T-cell (primary cell): ENCODE results near the gene SLC43A1. TPM values are rescaled to one million over a fixed set of nuclear protein-coding genes. Genes with fewer than 3 reads are reported as not detected.

Experiments
- ATAC-seq, 4 experiments: fragments of 200-7000 bp in 3 of 4; fragments of 150-1000 bp in 1 of 4; cut with Tn5 transposase; replicated peaks in 1 of 4; 1 replicate in 3 of 4; 2 replicates in 1 of 4; pipeline ENCODE4 v1.10.0; 2021; ENCODE audit warnings: moderate library complexity in 3 of 4, mild to moderate bottlenecking in 2 of 4, moderate number of reproducible peaks in 1 of 4
- CTCF ChIA-PET, 2 donors: fragments of 300-600 bp; sonication (Branson Sonifier 250); formaldehyde crosslinking; loops; one replicate each; lab custom pipeline; 2022; ENCODE audit warnings: antibody characterized with exemption in 2 of 2; lab: Charles Lee
- POLR2A ChIA-PET, 2 donors: fragments of 300-600 bp; sonication (Branson Sonifier 250); formaldehyde crosslinking; loops; one replicate each; lab custom pipeline; 2022; ENCODE audit warnings: antibody characterized with exemption in 2 of 2; lab: Charles Lee
- DNase-seq, 35 experiments: peaks; one replicate each; pipeline versions ENCODE4 v3.0.0 to v3.0.0-alpha.2; 2013 to 2023
- H3K27ac ChIP-seq: one replicate; pipeline ENCODE4 v1.5.1; 2013; ENCODE audit warnings: low read length
- H3K27me3 ChIP-seq, 2 experiments: replicated peaks in 1 of 2; 1 replicate in 1 of 2; 2 replicates in 1 of 2; pipeline versions ENCODE4 v1.6.1 to v1.7.0; 2013; ENCODE audit warnings: low read length in 1 of 2, mixed read lengths in 1 of 2; ENCODE audit not compliant: control insufficient read depth in 2 of 2, insufficient read depth in 2 of 2; ENCODE audit errors: extremely low read depth in 1 of 2
- H3K36me3 ChIP-seq, 2 donors: 1 replicate in 1 of 2; 2 replicates in 1 of 2; pipeline versions ENCODE4 v1.6.1 to v1.7.0; 2013; ENCODE audit warnings: low read length in 1 of 2; ENCODE audit not compliant: control insufficient read depth in 2 of 2, insufficient read depth in 1 of 2; ENCODE audit errors: extremely low read depth in 1 of 2
- H3K4me1 ChIP-seq, 2 experiments: 1 replicate in 1 of 2; 2 replicates in 1 of 2; pipeline versions ENCODE4 v1.6.1 to v1.7.0; 2013; ENCODE audit warnings: low read length in 2 of 2, mixed read lengths in 1 of 2; ENCODE audit not compliant: insufficient read depth in 2 of 2, control insufficient read depth in 1 of 2; ENCODE audit errors: extremely low read depth in 1 of 2
- H3K4me3 ChIP-seq, 2 donors: 1 replicate in 1 of 2; 2 replicates in 1 of 2; pipeline versions ENCODE4 v1.5.1 to v1.7.0; 2013; ENCODE audit warnings: mild to moderate bottlenecking in 2 of 2, low read length in 1 of 2, moderate library complexity in 1 of 2; ENCODE audit not compliant: control insufficient read depth in 1 of 2; ENCODE audit errors: extremely low read depth in 1 of 2
- H3K9me3 ChIP-seq: 2 replicates; pipeline ENCODE4 v1.7.0; 2013
- H3K27ac Mint-ChIP-seq, 2 donors: one replicate each; pipeline ENCODE4 v1.8.0; 2020 to 2021; ENCODE audit warnings: mild to moderate bottlenecking in 2 of 2, mixed read lengths in 2 of 2
- H3K27me3 Mint-ChIP-seq, 2 donors: one replicate each; pipeline ENCODE4 v1.8.0; 2021 to 2022; ENCODE audit warnings: mixed read lengths in 2 of 2
- H3K36me3 Mint-ChIP-seq: one replicate; pipeline ENCODE4 v1.8.0; 2021; ENCODE audit warnings: mixed read lengths
- H3K4me1 Mint-ChIP-seq, 3 donors: one replicate each; pipeline ENCODE4 v1.8.0; 2020 to 2022; ENCODE audit warnings: mixed read lengths in 3 of 3, mild to moderate bottlenecking in 1 of 3
- H3K4me3 Mint-ChIP-seq, 3 donors: one replicate each; pipeline ENCODE4 v1.8.0; 2020 to 2022; ENCODE audit warnings: mild to moderate bottlenecking in 3 of 3, mixed read lengths in 3 of 3, moderate library complexity in 3 of 3
- H3K9me3 Mint-ChIP-seq, 3 donors: one replicate each; pipeline ENCODE4 v1.8.0; 2020 to 2022; ENCODE audit warnings: mixed read lengths in 3 of 3
- WGBS: methylation state at CpG from one replicate; pipeline ENCODE4 v1.1.5; 2013; ENCODE audit warnings: missing lambda C conversion rate; ENCODE audit not compliant: insufficient coverage; 5-methylcytosine and 5-hydroxymethylcytosine counted together
- total RNA-seq, 35 experiments: library from RNA in 6 of 35; stranded (reverse) in 6 of 35; fragments of 120-200 nt in 1 of 35; gene quantifications; one replicate each; pipeline versions ENCODE4 v1.2.1 to v1.2.4 and lab custom pipeline; 2013 to 2026

Gene SLC43A1
- total RNA-seq, 5 donors from 2014 or later (not counting 1 experiment from before 2014, with no cell fraction given) = 8.8 to 31.6 (median 25.1) TPM

GRCh38 chr11:57523419-57523818 is 7.9 kb upstream of the SLC43A1 start:
- Mint-ChIP-seq H3K36me3 (peaks cover 1% of the 10 kb centered on the region), H3K4me3 (no peak overlapping the region), H3K27ac (no peak overlapping the region), H3K27me3 (no peaks in the 10 kb centered on the region), H3K9me3 (no peaks in the 10 kb centered on the region), H3K4me1 (peaks cover 9 to 14% (median 11%) of the 10 kb centered on the region in 3 donors)
- DNase-seq (no peak), ATAC-seq (no peak)
- peaks cover 0 to 3% of the 10 kb centered on the region in 2 experiments for H3K4me1 ChIP-seq
- no peaks in the 10 kb centered on the region for H3K9me3 ChIP-seq
- POLR2A ChIA-PET = no interaction called here
- no peaks in the 10 kb centered on the region for H3K27me3 ChIP-seq
- no peak overlapping the region for H3K4me3 ChIP-seq
- CTCF ChIA-PET = interaction anchor here (0.7 to 7.9 kb wide), 4 partner anchors 30 to 994 kb away, joined by 5 to 126 read pairs (median 68); no protein-coding TSS in a partner anchor
- no peak overlapping the region for H3K27ac ChIP-seq
- 94% methylated on average over 4 of the region's 4 CpGs for WGBS
- peaks cover 0 to 4% of the 10 kb centered on the region in 2 donors for H3K36me3 ChIP-seq

DNA sequence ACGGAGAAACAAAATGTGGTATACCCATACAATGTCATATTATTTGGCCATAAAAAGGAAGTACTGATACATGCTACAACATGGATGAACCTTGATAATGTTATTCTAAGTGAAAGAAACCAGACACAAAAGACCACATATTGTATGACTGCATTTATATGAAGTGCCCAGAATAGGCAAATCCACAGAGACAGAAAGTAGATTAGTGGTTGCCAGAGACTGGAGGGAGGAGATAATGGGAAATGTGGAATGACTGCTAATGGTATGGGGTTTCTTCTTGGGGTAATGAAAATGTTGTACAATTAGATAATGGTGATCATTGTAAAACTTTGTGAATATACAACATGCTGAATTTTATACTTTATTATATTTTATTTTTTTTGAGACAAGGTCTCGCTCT is 5.6 kb upstream of the SLC43A1 start:
- no peaks in the 10 kb centered on the region for H3K27me3 Mint-ChIP-seq
- no peak overlapping the region for H3K27ac Mint-ChIP-seq
- Histone ChIP-seq H3K36me3 (no peaks in the 10 kb centered on the region), H3K4me3 (no peak overlapping the region), H3K27ac (no peak overlapping the region), H3K27me3 (no peaks in the 10 kb centered on the region), H3K4me1 (peaks cover under 1% of the 10 kb centered on the region in 2 experiments), H3K9me3 (no peaks in the 10 kb centered on the region)
- DNase-seq (no peak), ATAC-seq (no peak)
- H3K36me3 Mint-ChIP-seq = no peaks in the 10 kb centered on the region
- no CpG with 5 or more reads among the region's 2 CpGs for WGBS
- ChIA-PET CTCF (interaction anchor here (0.8 to 3.3 kb wide), 3 partner anchors 9 to 28 kb away, joined by 3 to 8 read pairs (median 7); partner anchors contain the start of gene TIMM10 (in 1 of the 2)), POLR2A (no interaction called here)
- no peaks in the 10 kb centered on the region for H3K9me3 Mint-ChIP-seq
- no peak overlapping the region for H3K4me3 Mint-ChIP-seq
- peaks cover 2% of the 10 kb centered on the region in 3 donors for H3K4me1 Mint-ChIP-seq

- no peak for DNase-seq
- H3K4me1 ChIP-seq = peaks cover 3 to 25% of the 10 kb centered on the region in 2 experiments
- no peaks in the 10 kb centered on the region for H3K27me3 ChIP-seq
- no peaks in the 10 kb centered on the region for H3K27me3 Mint-ChIP-seq
- peak in 2 of 4 experiments; percentile 2 to 3 for ATAC-seq
- H3K36me3 ChIP-seq = no peaks in the 10 kb centered on the region
- no peaks in the 10 kb centered on the region for H3K9me3 ChIP-seq
- peak overlapping the region; percentile 96 to 98 (median 98) for H3K4me3 Mint-ChIP-seq
- WGBS = no CpG with 5 or more reads among the region's 5 CpGs
- no peaks in the 10 kb centered on the region for H3K9me3 Mint-ChIP-seq
- no peaks in the 10 kb centered on the region for H3K36me3 Mint-ChIP-seq
- H3K27ac Mint-ChIP-seq = peak overlapping the region; percentile 32 to 73
- H3K27ac ChIP-seq = no peak overlapping the region
- ChIA-PET POLR2A (no interaction called here), CTCF (interaction anchor here (0.5 to 4.2 kb wide), 9 partner anchors 8 to 128 kb away, joined by 4 to 23 read pairs (median 4); partner anchors contain the start of gene RTN4RL2 (in 1 of the 2))
- peak overlapping the region; percentile 85 to 94 for H3K4me3 ChIP-seq
- peaks cover 28 to 32% (median 31%) of the 10 kb centered on the region in 3 donors for H3K4me1 Mint-ChIP-seq
Measured at GRCh38 chr11:57516061-57516443, 550 bp upstream of the SLC43A1 start.

- Histone ChIP-seq H3K4me1 (peaks cover 3 to 25% of the 10 kb centered on the region in 2 experiments), H3K27me3 (no peaks in the 10 kb centered on the region), H3K27ac (peak overlapping the region; percentile 56), H3K4me3 (peak overlapping the region; percentile 85 to 94), H3K9me3 (no peaks in the 10 kb centered on the region), H3K36me3 (no peaks in the 10 kb centered on the region)
- H3K4me1 Mint-ChIP-seq = peaks cover 28 to 34% (median 32%) of the 10 kb centered on the region in 3 donors
- peak overlapping the region; percentile 96 to 98 (median 98) for H3K4me3 Mint-ChIP-seq
- DNase-seq (peak in 31 of 35 experiments; percentile 16 to 63 (median 36)), ATAC-seq (peak; percentile 54 to 80 (median 70))
- H3K9me3 Mint-ChIP-seq = no peaks in the 10 kb centered on the region
- CTCF ChIA-PET = interaction anchor here (1.2 to 4.2 kb wide), 5 partner anchors 12 to 286 kb away, joined by 3 to 23 read pairs (median 4); no protein-coding TSS in a partner anchor
- H3K36me3 Mint-ChIP-seq = no peaks in the 10 kb centered on the region
- peak overlapping the region; percentile 81 to 86 for H3K27ac Mint-ChIP-seq
- WGBS = under 1% methylated on average over 50 of the region's 57 CpGs
- no peaks in the 10 kb centered on the region for H3K27me3 Mint-ChIP-seq
- POLR2A ChIA-PET = interaction anchor here in 1 of 2 donors (0.5 to 0.6 kb wide), 2 partner anchors 40 to 88 kb away, joined by 6 to 7 read pairs; no protein-coding TSS in a partner anchor
Measured at GRCh38 chr11:57514538-57515331, 767 bp downstream of the SLC43A1 start.

DNA sequence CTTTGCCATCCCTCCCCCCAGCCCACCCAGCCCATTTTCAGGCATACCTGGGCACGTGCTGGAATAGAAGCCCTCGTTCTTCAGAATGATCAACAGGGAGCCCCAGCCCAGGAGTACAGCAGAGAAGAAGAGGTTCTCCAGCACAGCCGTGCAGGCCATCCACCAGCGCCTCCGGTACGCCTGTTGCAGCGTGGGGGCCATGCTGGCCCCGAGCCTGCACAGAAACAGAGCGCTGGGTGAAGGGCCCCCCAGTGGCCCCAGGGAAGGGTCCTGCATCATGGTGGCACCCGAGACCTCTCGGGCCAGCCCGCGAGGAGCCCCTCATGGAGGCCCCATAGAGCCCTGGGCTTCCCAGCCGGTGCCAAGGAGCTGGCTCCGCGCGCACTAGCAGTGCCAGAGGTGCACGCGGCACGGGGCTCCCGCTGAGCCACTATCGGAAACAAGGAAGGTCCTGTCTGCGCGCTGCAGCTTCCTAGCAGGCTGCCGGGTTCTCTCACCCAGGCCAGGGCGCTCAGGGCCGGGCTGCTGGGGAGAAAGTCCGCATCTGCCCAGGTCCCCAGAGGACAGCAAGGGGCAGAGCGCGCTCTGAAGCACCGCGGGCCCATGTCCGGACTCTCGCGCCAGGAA is 1.5 kb downstream of the SLC43A1 start:
- H3K4me3 Mint-ChIP-seq = peak overlapping the region; percentile 96 to 98 (median 98)
- H3K4me3 ChIP-seq = peak overlapping the region; percentile 85 to 94
- ChIA-PET CTCF (interaction anchor here (0.5 to 4.2 kb wide), 8 partner anchors 13 to 286 kb away, joined by 3 to 23 read pairs (median 4); no protein-coding TSS in a partner anchor), POLR2A (interaction anchor here in 1 of 2 donors (0.5 to 0.6 kb wide), 2 partner anchors 39 to 88 kb away, joined by 6 to 7 read pairs; no protein-coding TSS in a partner anchor)
- peaks cover 3 to 25% of the 10 kb centered on the region in 2 experiments for H3K4me1 ChIP-seq
- H3K36me3 Mint-ChIP-seq = no peaks in the 10 kb centered on the region
- H3K27ac Mint-ChIP-seq = peak overlapping the region; percentile 81 to 86
- no peaks in the 10 kb centered on the region for H3K36me3 ChIP-seq
- H3K4me1 Mint-ChIP-seq = peaks cover 28 to 35% (median 34%) of the 10 kb centered on the region in 3 donors
- no peaks in the 10 kb centered on the region for H3K27me3 ChIP-seq
- no peaks in the 10 kb centered on the region for H3K27me3 Mint-ChIP-seq
- H3K9me3 ChIP-seq = no peaks in the 10 kb centered on the region
- H3K27ac ChIP-seq = peak overlapping the region; percentile 56
- DNase-seq = peak in 20 of 35 experiments; percentile 7 to 47 (median 22)
- WGBS = 36% methylated on average over 33 of the region's 35 CpGs
- peak; percentile 47 to 67 (median 54) for ATAC-seq
- no peaks in the 10 kb centered on the region for H3K9me3 Mint-ChIP-seq

- peaks cover 28 to 35% (median 34%) of the 10 kb centered on the region in 3 donors for H3K4me1 Mint-ChIP-seq
- peak overlapping the region; percentile 81 for H3K27ac Mint-ChIP-seq
- no peaks in the 10 kb centered on the region for H3K27me3 Mint-ChIP-seq
- Histone ChIP-seq H3K4me1 (peaks cover 3 to 25% of the 10 kb centered on the region in 2 experiments), H3K27ac (no peak overlapping the region), H3K9me3 (no peaks in the 10 kb centered on the region), H3K27me3 (no peaks in the 10 kb centered on the region), H3K36me3 (no peaks in the 10 kb centered on the region), H3K4me3 (no peak overlapping the region)
- 100% methylated on average over 1 of the region's 1 CpG for WGBS
- no peaks in the 10 kb centered on the region for H3K36me3 Mint-ChIP-seq
- CTCF ChIA-PET = interaction anchor here (0.5 to 4.2 kb wide), 6 partner anchors 13 to 128 kb away, joined by 3 to 23 read pairs (median 6); no protein-coding TSS in a partner anchor
- POLR2A ChIA-PET = no interaction called here
- H3K4me3 Mint-ChIP-seq = peak overlapping the region; percentile 67 to 98 (median 76)
- ATAC-seq (no peak), DNase-seq (no peak)
- H3K9me3 Mint-ChIP-seq = no peaks in the 10 kb centered on the region
Measured at GRCh38 chr11:57513452-57513795, 2.1 kb downstream of the SLC43A1 start.
